A549 (cell line): ENCODE results near the gene VWF. TPM values are rescaled to one million over a fixed set of nuclear protein-coding genes. Genes with fewer than 3 reads are reported as not detected.

ENCODE experiments used
- ATAC-seq, 2 experiments: fragments of 200-7000 bp in 1 of 2; fragments of >200 bp in 1 of 2; cut with Nextera tagmentation in 1 of 2; cut with Tn5 transposase in 1 of 2; 3 replicates each; pipeline versions ENCODE4 v1.8.0 to v1.9.1; 2018 to 2020; ENCODE audit warnings: mild to moderate bottlenecking in 1 of 2, moderate library complexity in 1 of 2
- CTCF ChIA-PET: fragments of 300-600 bp; sonication (Branson Sonifier 250); formaldehyde crosslinking; extraction: SDS; loops from one replicate; lab custom pipeline; 2021; ENCODE audit warnings: antibody characterized with exemption, inconsistent platforms; lab: Yijun Ruan, JAX
- POLR2A ChIA-PET: fragments of 350-600 bp; formaldehyde crosslinking; extraction: SDS; loops from one replicate; lab custom pipeline; 2021; ENCODE audit warnings: antibody characterized with exemption, inconsistent platforms; lab: Yijun Ruan, JAX
- DNase-seq, 2 experiments: peaks; one replicate each; pipeline versions ENCODE4 v3.0.0 to v3.0.0-alpha.2; 2011 to 2016; ENCODE audit warnings: low read depth in 1 of 2, low spot score in 1 of 2
- FAIRE-seq: peaks from 2 replicates; lab custom pipeline; 2011; peaks lifted over from hg19 to GRCh38; lab: Jason Lieb, UNC
- H3K27ac ChIP-seq, 2 experiments: fragments of >200 bp; sonication (Bioruptor Twin); formaldehyde crosslinking; 3 replicates each; pipeline ENCODE4 v1.5.1; 2016 to 2017
- H3K4me1 ChIP-seq: fragments of >200 bp; sonication (Bioruptor Twin); formaldehyde crosslinking; 3 replicates; pipeline ENCODE4 v1.6.1; 2016
- H3K4me2 ChIP-seq: fragments of >200 bp; sonication (Bioruptor Twin); formaldehyde crosslinking; 3 replicates; pipeline ENCODE4 v1.6.1; 2016
- H3K4me3 ChIP-seq: fragments of >200 bp; sonication (Bioruptor Twin); formaldehyde crosslinking; 3 replicates; pipeline ENCODE4 v1.5.1; 2016
- H3K9me3 ChIP-seq: fragments of >200 bp; sonication (Bioruptor Twin); formaldehyde crosslinking; 3 replicates; pipeline ENCODE4 v1.6.1; 2016
- ATOH8 ChIP-seq: fragments of 250-450 bp; sonication (Bioruptor Pico); IDR thresholded peaks from 2 replicates; pipeline ENCODE4 v1.5.0; 2020; ENCODE audit warnings: low read depth, mild to moderate bottlenecking, moderate library complexity
- BCL3 ChIP-seq: fragments of >200 bp; sonication (Bioruptor Twin); formaldehyde crosslinking; IDR thresholded peaks from 3 replicates; pipeline ENCODE4 v1.6.1; 2016
- EHMT2 ChIP-seq: fragments of 200-600 bp; sonication (generic); IDR thresholded peaks from 2 replicates; pipeline ENCODE4 v1.6.1; 2016; ENCODE audit warnings: antibody characterized with exemption, low read depth, mild to moderate bottlenecking, moderate library complexity
- ESRRA ChIP-seq: fragments of 150-350 bp; IDR thresholded peaks from 2 replicates; pipeline ENCODE4 v1.6.1; 2014; ENCODE audit warnings: mild to moderate bottlenecking, low read length, borderline replicate concordance
- FOSL2 ChIP-seq, 2 experiments: fragments of 450-650 bp in 1 of 2; fragments of >200 bp in 1 of 2; sonication (Bioruptor Twin) in 1 of 2; formaldehyde crosslinking; IDR thresholded peaks; 2 replicates each; pipeline versions ENCODE4 v1.5.0 to v1.6.1; 2016 to 2020; ENCODE audit warnings: mild to moderate bottlenecking in 1 of 2, moderate library complexity in 1 of 2
- GATA3 ChIP-seq: IDR thresholded peaks from 2 replicates; pipeline ENCODE4 v1.6.1; 2012; ENCODE audit warnings: borderline replicate concordance
- HMGXB4 ChIP-seq: fragments of 250-450 bp; sonication (Bioruptor Pico); IDR thresholded peaks from 2 replicates; pipeline ENCODE4 v1.5.0; 2021; ENCODE audit warnings: mild to moderate bottlenecking, moderate library complexity, borderline replicate concordance
- HOXB13 ChIP-seq: fragments of 250-450 bp; sonication (Bioruptor Pico); IDR thresholded peaks from 2 replicates; pipeline ENCODE4 v1.5.0; 2020; ENCODE audit warnings: low read depth, mild to moderate bottlenecking, moderate library complexity
- JUN ChIP-seq, 2 experiments: fragments of >200 bp; sonication (Bioruptor Twin); formaldehyde crosslinking; IDR thresholded peaks; 2 replicates in 1 of 2; 3 replicates in 1 of 2; pipeline ENCODE4 v1.6.1; 2016 to 2017
- MAFK ChIP-seq: fragments of 450-650 bp; IDR thresholded peaks from 2 replicates; pipeline ENCODE4 v1.6.1; 2014; ENCODE audit not compliant: partially characterized antibody
- POLR2AphosphoS2 ChIP-seq: conservative IDR thresholded peaks from 2 replicates; pipeline ENCODE4 v1.6.1; 2012; ENCODE audit warnings: low read length, improper control_type of control experiment, inconsistent platforms
- RAD21 ChIP-seq, 2 experiments: fragments of >200 bp in 1 of 2; sonication (Bioruptor Twin) in 1 of 2; formaldehyde crosslinking in 1 of 2; IDR thresholded peaks in 1 of 2; conservative IDR thresholded peaks in 1 of 2; 2 replicates in 1 of 2; 3 replicates in 1 of 2; pipeline ENCODE4 v1.6.1; 2012 to 2018; ENCODE audit warnings: inconsistent platforms in 1 of 2
- RARB ChIP-seq: fragments of 250-450 bp; sonication (Bioruptor Pico); IDR thresholded peaks from 2 replicates; pipeline ENCODE4 v1.8.0; 2021; ENCODE audit warnings: mild to moderate bottlenecking, moderate library complexity
- RFX5 ChIP-seq: fragments of 450-650 bp; IDR thresholded peaks from 2 replicates; pipeline ENCODE4 v1.7.1; 2014; ENCODE audit warnings: antibody characterized with exemption, mild to moderate bottlenecking, moderate library complexity
- RNF2 ChIP-seq: fragments of 200-600 bp; sonication (generic); IDR thresholded peaks from 2 replicates; pipeline ENCODE4 v1.6.1; 2016; ENCODE audit warnings: low read depth, mild to moderate bottlenecking, antibody characterized with exemption, moderate library complexity, borderline replicate concordance
- SREBF2 ChIP-seq: fragments of 450-650 bp; IDR thresholded peaks from 2 replicates; pipeline ENCODE4 v1.6.1; 2014; ENCODE audit warnings: mild to moderate bottlenecking, moderate library complexity
- TFCP2L1 ChIP-seq: fragments of 250-450 bp; sonication (Bioruptor Pico); IDR thresholded peaks from 2 replicates; pipeline ENCODE4 v1.5.0; 2021; ENCODE audit warnings: mild to moderate bottlenecking
- ZC3H11A ChIP-seq: fragments of 450-650 bp; IDR thresholded peaks from 2 replicates; pipeline ENCODE4 v1.6.1; 2014; ENCODE audit warnings: antibody characterized with exemption, mild to moderate bottlenecking
- ZFP36 ChIP-seq: fragments of 450-650 bp; IDR thresholded peaks from 2 replicates; pipeline ENCODE4 v1.6.1; 2014; ENCODE audit warnings: borderline replicate concordance; ENCODE audit not compliant: partially characterized antibody
- WGBS: methylation state at CpG from one replicate; pipeline ENCODE4 v1.1.6; 2017; ENCODE audit errors: missing lambda C conversion rate; 5-methylcytosine and 5-hydroxymethylcytosine counted together
- polyA plus RNA-seq, 4 experiments: library from polyadenylated mRNA; depleted of rRNA in 3 of 4; stranded (reverse); fragments of >200 nt; fragmentation: RNase III in 1 of 4; extraction: RNeasy Plus Mini Kit Qiagen cat#74134 plus additional on column Dnase treatment in 1 of 4; gene quantifications; 2 replicates in 3 of 4; 3 replicates in 1 of 4; pipeline ENCODE4 v1.2.3, GENCODE V29; 2011 to 2017
- TF ChIP-seq, protein P1 (sequence below): IDR thresholded peaks from 2 replicates; pipeline ENCODE4 v1.6.1; 2012
- TF ChIP-seq, protein P2 (sequence below): fragments of >200 bp; sonication (Bioruptor Twin); formaldehyde crosslinking; IDR thresholded peaks from 3 replicates; pipeline ENCODE4 v1.5.1; 2016
- TF ChIP-seq, protein P3 (sequence below): fragments of 450-650 bp; IDR thresholded peaks from 2 replicates; pipeline ENCODE4 v1.6.1; 2014; ENCODE audit warnings: antibody characterized with exemption

VWF gene
- polyA plus RNA-seq, 2 of the 4 experiments (the other 2 are of a cell fraction): 0.01 TPM; not detected in 1

DNA sequence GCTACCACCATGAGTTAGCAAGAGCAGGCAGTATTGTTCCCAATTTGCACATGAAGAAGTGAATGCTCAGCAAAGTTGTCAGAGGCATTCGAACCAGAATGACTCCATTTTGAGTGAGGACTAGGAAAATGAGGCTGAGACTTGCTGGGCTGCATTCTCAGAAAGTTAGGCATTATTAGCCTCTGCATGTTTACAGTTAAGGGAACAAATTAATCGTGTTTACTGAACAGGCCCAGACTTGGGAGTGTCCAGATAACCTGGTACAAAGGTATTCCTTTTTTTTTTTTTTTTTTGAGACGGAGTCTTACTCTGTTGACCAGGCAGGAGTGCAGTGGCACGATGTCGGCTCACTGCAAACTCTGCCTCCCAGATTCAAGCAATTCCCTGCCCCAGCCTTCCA lies 22.5 kb upstream of the VWF start:
- Histone ChIP-seq H3K4me3 (no peak overlapping the region), H3K27ac (no peak overlapping the region), H3K4me2 (no peak overlapping the region), H3K4me1 (no peaks in the 10 kb centered on the region), H3K9me3 (no peaks in the 10 kb centered on the region)
- ChIA-PET CTCF (no interaction called here), POLR2A (no interaction called here)
- no peak for FAIRE-seq
- WGBS: 72% methylated on average over 5 of the region's 5 CpGs
- DNase-seq: no peak
- ATAC-seq: no peak
- TF ChIP-seq HMGXB4 (CRISPR knock-in tag) (no peak), GATA3 (no peak), FOSL2 (IDR thresholded peaks at IDR 0.05) (no peak), FOSL2 (CRISPR knock-in tag; IDR thresholded peaks at IDR 0.05) (no peak), BCL3 (no peak), RNF2 (no peak), MAFK (no peak), HOXB13 (CRISPR knock-in tag) (no peak), JUN (IDR thresholded peaks at IDR 0.05) (no peak), EHMT2 (no peak)
- TF ChIP-seq, protein P1, sequence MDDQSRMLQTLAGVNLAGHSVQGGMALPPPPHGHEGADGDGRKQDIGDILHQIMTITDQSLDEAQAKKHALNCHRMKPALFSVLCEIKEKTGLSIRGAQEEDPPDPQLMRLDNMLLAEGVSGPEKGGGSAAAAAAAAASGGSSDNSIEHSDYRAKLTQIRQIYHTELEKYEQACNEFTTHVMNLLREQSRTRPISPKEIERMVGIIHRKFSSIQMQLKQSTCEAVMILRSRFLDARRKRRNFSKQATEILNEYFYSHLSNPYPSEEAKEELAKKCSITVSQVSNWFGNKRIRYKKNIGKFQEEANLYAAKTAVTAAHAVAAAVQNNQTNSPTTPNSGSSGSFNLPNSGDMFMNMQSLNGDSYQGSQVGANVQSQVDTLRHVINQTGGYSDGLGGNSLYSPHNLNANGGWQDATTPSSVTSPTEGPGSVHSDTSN: no peak
- TF ChIP-seq, protein P2, sequence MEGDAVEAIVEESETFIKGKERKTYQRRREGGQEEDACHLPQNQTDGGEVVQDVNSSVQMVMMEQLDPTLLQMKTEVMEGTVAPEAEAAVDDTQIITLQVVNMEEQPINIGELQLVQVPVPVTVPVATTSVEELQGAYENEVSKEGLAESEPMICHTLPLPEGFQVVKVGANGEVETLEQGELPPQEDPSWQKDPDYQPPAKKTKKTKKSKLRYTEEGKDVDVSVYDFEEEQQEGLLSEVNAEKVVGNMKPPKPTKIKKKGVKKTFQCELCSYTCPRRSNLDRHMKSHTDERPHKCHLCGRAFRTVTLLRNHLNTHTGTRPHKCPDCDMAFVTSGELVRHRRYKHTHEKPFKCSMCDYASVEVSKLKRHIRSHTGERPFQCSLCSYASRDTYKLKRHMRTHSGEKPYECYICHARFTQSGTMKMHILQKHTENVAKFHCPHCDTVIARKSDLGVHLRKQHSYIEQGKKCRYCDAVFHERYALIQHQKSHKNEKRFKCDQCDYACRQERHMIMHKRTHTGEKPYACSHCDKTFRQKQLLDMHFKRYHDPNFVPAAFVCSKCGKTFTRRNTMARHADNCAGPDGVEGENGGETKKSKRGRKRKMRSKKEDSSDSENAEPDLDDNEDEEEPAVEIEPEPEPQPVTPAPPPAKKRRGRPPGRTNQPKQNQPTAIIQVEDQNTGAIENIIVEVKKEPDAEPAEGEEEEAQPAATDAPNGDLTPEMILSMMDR: no peak

- Histone ChIP-seq H3K4me3 (no peak overlapping the region), H3K9me3 (no peaks in the 10 kb centered on the region), H3K4me1 (no peaks in the 10 kb centered on the region), H3K27ac (no peak overlapping the region), H3K4me2 (no peak overlapping the region)
- CTCF ChIA-PET: no interaction called here
- POLR2A ChIA-PET: no interaction called here
- no peak for FAIRE-seq
- TF ChIP-seq RAD21 (conservative IDR thresholded peaks at IDR 0.05 in 1 of 2, IDR thresholded peaks at IDR 0.05 in 1 of 2) (no peak), POLR2AphosphoS2 (no peak), ATOH8 (CRISPR knock-in tag) (no peak), ZFP36 (no peak)
- WGBS: 73% methylated on average over 7 of the region's 7 CpGs
- DNase-seq: no peak
- no peak for ATAC-seq
Measured at GRCh38 chr12:6146509-6146908, 22.0 kb upstream of the VWF start.

DNA sequence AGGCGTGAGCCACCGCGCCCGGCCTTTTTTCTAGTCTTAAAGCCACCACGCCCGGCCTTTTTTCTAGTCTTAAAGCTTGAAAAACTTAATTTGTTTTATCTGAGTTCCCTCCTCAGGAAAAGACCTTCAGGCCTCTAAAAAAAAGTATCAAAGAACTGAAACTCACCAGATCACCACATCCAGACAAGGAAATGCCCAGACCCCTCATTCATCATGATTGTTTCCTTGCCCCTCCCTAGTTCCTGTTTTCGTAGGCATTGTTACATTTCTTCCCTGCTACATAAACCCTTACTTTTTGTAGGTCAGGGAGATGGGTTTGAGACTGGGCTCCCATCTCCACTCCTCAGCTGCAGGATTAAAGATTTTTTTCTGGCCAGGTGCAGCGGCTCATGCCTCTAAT lies 21.1 kb upstream of the VWF start:
- H3K4me3 ChIP-seq: no peak overlapping the region
- FAIRE-seq: no peak
- no peak for ATAC-seq
- WGBS: 86% methylated on average over 8 of the region's 8 CpGs
- TF ChIP-seq ZC3H11A (no peak), RFX5 (no peak), ESRRA (no peak), RARB (CRISPR knock-in tag) (no peak), EHMT2 (no peak), SREBF2 (no peak), HOXB13 (CRISPR knock-in tag) (no peak), JUN (IDR thresholded peaks at IDR 0.05) (no peak), TFCP2L1 (CRISPR knock-in tag) (no peak), MAFK (no peak)
- TF ChIP-seq, protein P3, sequence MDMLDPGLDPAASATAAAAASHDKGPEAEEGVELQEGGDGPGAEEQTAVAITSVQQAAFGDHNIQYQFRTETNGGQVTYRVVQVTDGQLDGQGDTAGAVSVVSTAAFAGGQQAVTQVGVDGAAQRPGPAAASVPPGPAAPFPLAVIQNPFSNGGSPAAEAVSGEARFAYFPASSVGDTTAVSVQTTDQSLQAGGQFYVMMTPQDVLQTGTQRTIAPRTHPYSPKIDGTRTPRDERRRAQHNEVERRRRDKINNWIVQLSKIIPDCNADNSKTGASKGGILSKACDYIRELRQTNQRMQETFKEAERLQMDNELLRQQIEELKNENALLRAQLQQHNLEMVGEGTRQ: no peak
- CTCF ChIA-PET: interaction anchor here (0.6 to 1.3 kb wide), 5 partner anchors 10 to 88 kb away, joined by 3 read pairs; no protein-coding TSS in a partner anchor
- H3K9me3 ChIP-seq: no peaks in the 10 kb centered on the region
- POLR2A ChIA-PET: interaction anchor here (0.6 kb wide), 1 partner anchor 81 kb away, joined by 4 read pairs; no protein-coding TSS in a partner anchor
- H3K27ac ChIP-seq: no peak overlapping the region
- DNase-seq: no peak
- no peak overlapping the region for H3K4me2 ChIP-seq
- H3K4me1 ChIP-seq: no peaks in the 10 kb centered on the region
